Fibroblast of the conjunctiva (primary cell): ENCODE results near the gene GLRX2.
"Not testable (repeated sequence)": the region's sequence is repeated elsewhere in the genome, so short reads cannot be mapped to it uniquely, and the experiment has no call there.

Experiments
- DNase-seq: peaks from one replicate; pipeline ENCODE4 v3.0.0-alpha.2; 2010; ENCODE audit warnings: low read depth

Gene GLRX2

DNA sequence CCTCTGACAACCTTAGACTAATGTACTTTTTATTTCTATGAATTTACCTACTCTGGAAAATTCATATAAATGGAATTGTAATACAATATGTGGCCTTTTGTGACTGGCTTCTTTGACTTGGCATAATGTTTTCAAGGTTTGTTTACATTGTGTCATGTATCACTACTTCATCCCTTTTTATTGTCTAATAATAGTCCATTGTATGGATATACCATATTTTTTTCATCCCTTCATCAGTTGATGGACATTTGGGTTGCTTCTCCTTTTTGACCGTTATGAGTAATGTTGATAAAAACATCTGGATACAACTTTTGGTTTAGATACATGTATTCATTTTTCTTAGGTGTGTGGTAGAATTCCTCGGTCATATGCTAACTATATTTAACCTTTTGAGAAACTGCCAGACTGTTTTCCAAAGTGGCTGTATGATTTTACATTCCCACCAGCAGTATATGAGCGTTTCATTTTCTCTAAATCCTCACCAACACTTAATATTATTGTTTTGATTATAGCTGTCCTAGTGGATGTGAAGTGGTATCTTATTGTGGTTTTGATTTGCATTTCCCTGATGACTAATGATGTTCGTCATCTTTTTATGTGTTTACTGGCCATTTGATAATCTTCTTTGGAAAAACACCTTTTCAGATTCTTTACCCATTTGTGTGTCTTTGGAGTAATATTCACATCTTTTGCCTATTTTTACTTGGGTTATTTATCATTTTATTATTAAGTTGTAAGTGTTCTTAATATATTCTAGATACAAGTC, 42.3 kb downstream of the GLRX2 start:
- DNase-seq: no peak

DNA sequence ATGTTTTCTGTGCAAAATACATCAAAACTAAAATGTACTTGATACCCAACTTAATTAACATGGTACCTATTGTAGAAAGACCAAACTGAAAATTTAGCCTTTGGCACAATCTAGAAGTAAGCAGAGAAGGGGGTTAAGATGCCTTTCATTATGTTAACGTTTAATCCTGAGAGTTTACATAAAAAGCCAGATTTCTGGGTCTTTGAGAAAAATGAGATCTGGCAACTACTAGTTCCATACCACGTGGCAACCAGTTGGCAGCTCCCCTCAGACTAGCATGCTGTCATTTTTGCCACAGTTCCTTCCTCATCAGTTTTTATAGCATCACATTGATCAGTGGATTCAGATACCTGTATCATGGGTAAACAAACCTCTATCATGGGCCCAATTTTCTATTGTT, 44.3 kb downstream of the GLRX2 start:
- no peak for DNase-seq

DNA sequence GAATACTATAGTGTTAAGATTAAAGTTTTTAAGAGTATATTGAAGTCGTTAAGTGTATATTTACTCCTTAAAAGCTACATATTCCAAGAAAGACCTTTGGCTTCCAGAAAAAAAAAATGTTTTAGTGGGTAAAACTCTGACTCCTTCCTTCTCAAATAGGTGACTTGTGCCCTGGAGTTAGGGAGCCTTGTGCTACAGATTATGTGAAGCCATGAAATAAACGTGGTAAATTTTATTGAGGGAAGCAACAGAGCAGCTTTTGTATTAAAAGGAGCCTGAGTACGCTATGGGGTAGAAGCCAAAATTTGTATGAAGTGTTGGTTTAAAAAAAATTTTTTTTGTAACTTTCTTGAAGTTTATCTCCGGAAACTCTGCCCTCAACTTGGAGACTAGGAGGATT, 44.8 kb downstream of the GLRX2 start:
- no peak for DNase-seq

DNA sequence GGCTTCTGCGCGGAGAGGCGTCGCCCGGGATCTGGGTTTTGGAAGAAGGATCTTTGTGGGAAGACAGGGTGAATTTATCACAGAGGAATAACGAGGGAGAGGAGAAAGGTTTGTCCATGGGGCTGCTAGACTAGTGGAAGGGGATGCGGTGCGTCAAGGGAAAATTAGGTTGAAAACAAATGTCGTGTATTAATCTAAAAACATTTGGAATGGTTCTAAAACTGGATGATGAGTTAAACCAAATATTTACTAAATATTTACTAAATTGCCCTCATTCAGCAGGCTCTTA, 45.2 kb downstream of the GLRX2 start:
- DNase-seq: no peak

DNA sequence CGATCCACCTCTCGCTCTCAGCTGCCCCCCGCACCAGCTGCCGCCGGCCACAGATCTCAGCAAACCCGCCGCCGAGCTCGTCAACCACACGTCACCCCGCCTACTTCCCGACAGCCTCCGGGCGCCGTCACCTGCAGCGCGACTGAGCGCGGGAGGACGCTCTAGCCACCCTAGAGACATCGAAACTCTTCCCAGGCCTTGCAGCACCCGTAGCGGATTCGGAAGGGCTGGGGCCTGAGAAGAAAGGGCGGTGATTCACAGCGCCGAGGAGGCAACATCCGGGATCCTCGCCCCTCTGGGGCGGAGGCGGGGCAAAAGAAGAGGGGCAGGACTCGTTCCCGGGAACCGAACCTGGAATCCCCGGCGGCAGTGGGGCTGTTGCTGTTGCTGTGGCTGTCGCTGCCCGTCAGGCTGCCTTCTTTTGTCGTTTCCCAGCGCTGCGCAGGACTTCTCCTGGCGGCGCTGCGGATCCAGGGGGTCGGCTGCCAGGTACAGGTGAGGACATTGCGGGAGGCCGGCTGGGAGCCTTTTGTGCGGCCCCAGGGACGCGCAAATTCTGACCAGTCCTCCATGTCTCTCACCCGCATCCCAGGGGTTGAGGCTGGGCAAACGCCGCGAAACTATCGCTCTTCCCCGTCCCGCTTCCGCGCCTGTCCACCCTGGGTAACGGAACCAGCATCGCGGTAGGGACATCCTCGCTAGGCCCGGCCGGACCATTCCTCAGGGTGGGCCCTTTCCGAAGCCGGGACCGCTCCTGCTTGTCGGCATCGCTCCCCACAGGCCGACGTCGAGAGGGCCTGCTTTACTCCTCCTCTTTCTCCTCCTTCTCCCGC, 45.7 kb downstream of the GLRX2 start, which contains the start of the genes RO60 and UCHL5:
Gene RO60 (plus strand): TSS at position 331 of the 833 bp plus-strand sequence. CDS start 9,443 bp downstream, outside the sequence.
Gene UCHL5 (minus strand): TSS at position 79 of the 833 bp plus-strand sequence. CDS start 100 bp downstream, outside the sequence.
- peak; percentile 97 for DNase-seq

DNA sequence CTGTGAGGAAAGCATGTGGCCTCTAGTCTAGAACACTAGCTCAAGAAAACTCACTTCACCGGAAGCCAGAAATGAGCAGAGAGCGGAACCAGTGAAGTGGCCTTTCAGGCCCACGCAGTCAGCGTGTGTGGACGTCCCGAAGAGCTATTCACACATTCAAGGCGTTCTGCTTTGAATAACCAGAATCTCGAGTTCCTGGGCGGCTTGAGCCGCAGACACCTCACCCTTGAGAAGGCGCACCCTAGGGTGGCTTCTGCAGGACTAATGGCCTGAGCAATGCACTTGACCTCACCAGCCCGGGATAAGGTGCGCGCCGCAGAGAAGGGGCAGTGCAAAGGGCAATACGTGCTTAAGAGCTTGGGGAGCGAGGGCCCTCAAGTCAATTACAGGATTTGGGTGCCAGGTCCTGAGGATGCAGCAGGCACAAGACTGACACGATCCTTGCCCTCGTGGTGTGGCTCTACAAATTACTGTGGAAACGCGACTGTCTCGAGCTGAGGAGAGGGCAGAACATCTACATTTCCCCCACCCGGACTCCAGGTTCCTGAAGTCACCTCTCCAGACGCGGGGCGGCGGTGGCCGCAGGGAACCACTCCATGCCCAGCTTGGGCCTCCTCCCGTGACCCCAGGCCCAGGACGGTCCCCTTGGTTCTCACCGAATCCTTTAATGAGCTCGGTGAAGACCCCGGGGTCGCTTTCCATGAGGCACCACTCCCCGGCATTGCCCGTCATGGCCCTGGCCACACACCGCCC, 46.5 kb downstream of the GLRX2 start:
- no peak for DNase-seq

DNA sequence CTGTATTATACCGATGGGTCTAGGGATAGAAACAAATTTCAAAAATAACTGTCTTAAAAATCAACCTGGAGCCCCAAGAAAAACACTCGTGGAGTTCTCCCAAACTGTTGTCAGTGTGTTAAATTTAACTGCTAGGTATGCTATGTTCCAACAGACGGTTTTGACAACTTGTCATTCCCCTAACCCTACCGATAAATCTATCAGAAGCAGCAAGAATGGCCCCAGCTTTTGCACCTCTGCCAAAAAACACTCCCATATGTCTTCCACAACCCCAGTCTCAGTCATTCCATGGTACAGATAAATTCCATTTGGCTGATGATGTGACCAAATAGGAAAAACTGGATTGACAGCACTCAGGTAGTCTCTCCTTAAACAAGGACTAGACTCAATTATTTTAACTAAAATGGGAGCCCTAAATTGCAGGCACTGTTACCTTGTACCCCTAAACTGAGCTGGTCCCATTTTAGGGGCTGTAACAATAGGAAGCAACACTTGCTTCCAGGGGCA, 51.0 kb downstream of the GLRX2 start:
- DNase-seq: no peak

DNA sequence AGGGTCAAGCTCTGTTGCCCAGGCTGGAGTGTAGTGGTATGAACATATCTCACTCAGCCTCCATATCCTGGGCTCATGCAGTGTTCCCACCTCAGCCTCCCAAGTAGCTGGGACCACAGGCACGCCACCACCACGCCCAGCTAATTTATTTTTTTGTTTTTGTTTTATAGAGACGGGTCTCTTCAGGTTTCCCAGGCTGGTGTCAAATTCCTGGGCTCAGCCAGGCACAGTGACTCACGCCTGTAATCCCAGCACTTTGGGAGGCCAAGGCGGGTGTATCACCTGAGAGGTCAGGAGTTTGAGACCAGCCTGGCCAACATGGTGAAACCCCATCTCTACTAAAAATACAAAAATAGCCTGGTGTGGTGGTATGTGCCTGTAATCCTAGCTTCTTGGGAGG, 56.3 kb downstream of the GLRX2 start:
- not testable (repeated sequence) for DNase-seq
